ENCODE results near the gene ZC2HC1C.

ZC2HC1C gene

DNA sequence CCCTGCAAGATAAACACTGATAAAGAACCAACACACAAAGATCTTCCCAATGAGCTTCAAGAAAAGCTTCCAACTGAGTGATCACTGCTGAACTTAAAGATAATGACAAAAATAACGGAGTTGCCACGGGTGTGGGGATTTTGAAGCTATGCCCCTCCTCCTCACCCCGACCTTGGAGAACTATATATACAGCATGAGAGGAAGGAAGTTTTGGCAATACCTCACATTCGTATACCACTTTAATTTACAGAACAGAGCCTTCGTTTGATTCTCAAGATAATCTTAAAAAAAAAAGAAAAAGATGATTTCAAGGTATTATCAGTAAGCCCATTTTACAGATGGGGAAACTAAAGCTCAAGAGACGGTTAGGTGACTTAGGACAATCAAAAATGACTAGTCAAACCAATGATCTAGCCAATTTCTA is 56.7 kb downstream of the ZC2HC1C start:
- TF ChIP-seq MAX (IDR thresholded peaks at IDR 0.05; ENCODE audit: low read depth, low read length): no peak
- TF ChIP-seq, protein P1, sequence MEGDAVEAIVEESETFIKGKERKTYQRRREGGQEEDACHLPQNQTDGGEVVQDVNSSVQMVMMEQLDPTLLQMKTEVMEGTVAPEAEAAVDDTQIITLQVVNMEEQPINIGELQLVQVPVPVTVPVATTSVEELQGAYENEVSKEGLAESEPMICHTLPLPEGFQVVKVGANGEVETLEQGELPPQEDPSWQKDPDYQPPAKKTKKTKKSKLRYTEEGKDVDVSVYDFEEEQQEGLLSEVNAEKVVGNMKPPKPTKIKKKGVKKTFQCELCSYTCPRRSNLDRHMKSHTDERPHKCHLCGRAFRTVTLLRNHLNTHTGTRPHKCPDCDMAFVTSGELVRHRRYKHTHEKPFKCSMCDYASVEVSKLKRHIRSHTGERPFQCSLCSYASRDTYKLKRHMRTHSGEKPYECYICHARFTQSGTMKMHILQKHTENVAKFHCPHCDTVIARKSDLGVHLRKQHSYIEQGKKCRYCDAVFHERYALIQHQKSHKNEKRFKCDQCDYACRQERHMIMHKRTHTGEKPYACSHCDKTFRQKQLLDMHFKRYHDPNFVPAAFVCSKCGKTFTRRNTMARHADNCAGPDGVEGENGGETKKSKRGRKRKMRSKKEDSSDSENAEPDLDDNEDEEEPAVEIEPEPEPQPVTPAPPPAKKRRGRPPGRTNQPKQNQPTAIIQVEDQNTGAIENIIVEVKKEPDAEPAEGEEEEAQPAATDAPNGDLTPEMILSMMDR (IDR thresholded peaks at IDR 0.05; ENCODE audit: low read depth, low read length): no peak
- no peak for TF ChIP-seq POLR2A (IDR thresholded peaks at IDR 0.05; ENCODE audit: extremely low read depth, insufficient read length)
- TF ChIP-seq MYC (IDR thresholded peaks at IDR 0.05; ENCODE audit: low read depth, low read length): no peak
- DNase-seq (ENCODE audit: low read depth): peak; percentile 63

DNA sequence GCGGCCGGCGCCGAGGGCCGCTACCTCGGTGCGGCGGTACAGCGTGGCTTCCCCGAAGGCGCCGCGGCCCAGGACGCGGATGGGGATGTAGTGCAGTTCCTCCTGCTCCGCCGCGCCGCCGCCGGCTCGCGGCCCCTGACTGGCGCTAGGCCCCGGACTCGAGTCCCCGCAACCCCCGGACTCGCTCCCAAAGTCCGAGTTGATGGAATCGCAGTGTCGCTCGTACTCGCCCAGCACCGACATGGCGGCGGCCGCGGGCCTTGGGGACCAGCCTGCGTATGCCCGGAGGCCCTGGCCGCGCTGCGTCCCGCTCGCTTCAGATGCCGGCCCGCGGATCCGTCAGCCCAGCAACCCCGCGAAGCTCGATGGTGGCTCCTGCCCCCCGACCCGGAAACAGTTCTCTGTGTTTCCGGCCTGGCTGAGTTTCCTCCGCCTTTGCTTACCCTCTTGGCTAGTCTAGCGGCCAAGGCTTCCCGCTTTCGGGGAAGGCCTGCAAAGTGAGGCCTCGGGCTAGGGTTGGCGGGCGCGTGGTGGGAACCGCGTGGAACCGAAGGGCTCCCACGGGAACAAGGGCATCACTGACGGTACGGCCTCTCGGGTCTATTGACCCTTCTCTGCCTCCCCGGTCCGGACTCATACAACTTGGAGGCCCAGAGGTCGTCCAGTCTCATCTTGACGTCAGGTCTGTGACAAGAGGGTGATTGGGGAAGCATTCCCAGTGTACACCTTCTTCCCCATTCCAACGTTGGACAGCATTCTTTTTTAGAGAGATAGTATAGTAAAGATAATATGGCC is 57.4 kb downstream of the ZC2HC1C start, which contains the start of gene NEK9:
TSS of gene NEK9 (minus strand) at position 370 of the 795 bp plus-strand sequence. CDS start at position 243, 127 bp downstream.
- TF ChIP-seq MYC (IDR thresholded peaks at IDR 0.05; ENCODE audit: low read depth, low read length) (0 out of 2 replicates have a peak, but pooled peaks have one; percentile 31), MAX (IDR thresholded peaks at IDR 0.05; ENCODE audit: low read depth, low read length) (peak; percentile 28; the same call in 1 of the 2 replicates), POLR2A (IDR thresholded peaks at IDR 0.05; ENCODE audit: extremely low read depth, insufficient read length) (peak; percentile 84)
- TF ChIP-seq, protein P1 (IDR thresholded peaks at IDR 0.05; ENCODE audit: low read depth, low read length): no peak
- H3K4me3 ChIP-seq (ENCODE audit: low read depth, low read length): peak within 1 kb of the TSS; percentile 96
- DNase-seq (ENCODE audit: low read depth): peak; percentile 93

More for the DNA sequence above, 56.7 kb downstream of the ZC2HC1C start:
- H3K4me3 ChIP-seq (ENCODE audit: low read depth, low read length): peak overlapping the region; percentile 96

GRCh38 chr14:75127474-75127820 is 58.0 kb downstream of the ZC2HC1C start:
- peak overlapping the region; percentile 96 for H3K4me3 ChIP-seq (ENCODE audit: low read depth, low read length)
- DNase-seq (ENCODE audit: low read depth): peak; percentile 23

- TF ChIP-seq POLR2A (IDR thresholded peaks at IDR 0.05; ENCODE audit: extremely low read depth, insufficient read length) (no peak), MAX (IDR thresholded peaks at IDR 0.05; ENCODE audit: low read depth, low read length) (0 out of 2 replicates have a peak, but pooled peaks have one; percentile 12), MYC (IDR thresholded peaks at IDR 0.05; ENCODE audit: low read depth, low read length) (0 out of 2 replicates have a peak, but pooled peaks have one; percentile 8)
- TF ChIP-seq, protein P1 (IDR thresholded peaks at IDR 0.05; ENCODE audit: low read depth, low read length): no peak
- H3K4me3 ChIP-seq (ENCODE audit: low read depth, low read length): peak overlapping the region; percentile 96
- DNase-seq (ENCODE audit: low read depth): peak; percentile 51
Measured at GRCh38 chr14:75127903-75128595, 58.6 kb downstream of the ZC2HC1C start.

DNA sequence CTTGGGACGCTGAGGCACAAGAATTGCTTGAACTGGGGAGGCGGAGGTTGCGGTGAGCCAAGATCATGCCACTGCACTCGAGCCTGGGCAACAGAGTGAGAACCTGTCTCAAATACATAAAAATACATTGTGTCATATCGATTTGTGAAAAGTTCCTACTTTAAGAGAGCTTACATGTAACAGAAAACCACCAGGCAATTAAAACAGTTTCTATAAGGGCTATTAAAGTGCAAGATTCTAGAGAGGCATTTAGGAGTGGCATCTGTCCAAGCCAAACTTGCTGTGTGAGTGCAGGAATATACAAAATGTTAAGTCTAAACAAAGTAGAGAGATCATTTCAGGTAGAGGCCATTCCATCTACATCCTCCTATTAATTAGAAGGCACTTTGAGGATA is 59.2 kb downstream of the ZC2HC1C start:
- TF ChIP-seq MYC (IDR thresholded peaks at IDR 0.05; ENCODE audit: low read depth, low read length): no peak
- TF ChIP-seq, protein P1 (IDR thresholded peaks at IDR 0.05; ENCODE audit: low read depth, low read length): no peak
- TF ChIP-seq POLR2A (IDR thresholded peaks at IDR 0.05; ENCODE audit: extremely low read depth, insufficient read length): no peak
- no peak for TF ChIP-seq MAX (IDR thresholded peaks at IDR 0.05; ENCODE audit: low read depth, low read length)
- no peak overlapping the region for H3K4me3 ChIP-seq (ENCODE audit: low read depth, low read length)

More for the DNA sequence above, 59.2 kb downstream of the ZC2HC1C start:
- no peak for DNase-seq (ENCODE audit: low read depth)

Data from NB4 (cell line).